ENCODE measurements around the gene FREM3. TPM values are rescaled to one million over a fixed set of nuclear protein-coding genes. Genes with fewer than 3 reads are reported as not detected.

Gene FREM3
- total and polyA plus RNA-seq, 2 donors (not counting 1 experiment from before 2014, with no cell fraction given), result not detected

GRCh38 chr4:143641361-143641760 is 59.1 kb downstream of the FREM3 start:
- Histone ChIP-seq H3K4me2 (ENCODE audit: extremely low read depth, insufficient read depth, low read length) (no peak overlapping the region), H3K27ac (ENCODE audit: insufficient read depth, low read length) (no peak overlapping the region), H3K4me1 (ENCODE audit: control insufficient read depth, extremely low read depth, insufficient read depth, low read length) (no peaks in the 10 kb centered on the region), H2AFZ (ENCODE audit: low read length) (no peak overlapping the region), H3K9me3 (ENCODE audit: control insufficient read depth, insufficient read depth, low read depth, low read length) (no peaks in the 10 kb centered on the region), H4K20me1 (ENCODE audit: control insufficient read depth, extremely low read depth, insufficient read depth, low read length) (no peaks in the 10 kb centered on the region), H3K27me3 (ENCODE audit: control insufficient read depth, insufficient read depth, low read length) (no peaks in the 10 kb centered on the region), H3K36me3 (ENCODE audit: control insufficient read depth, insufficient read depth, low read length) (no peaks in the 10 kb centered on the region), H3K4me3 (replicated peaks in 1 of 4; ENCODE audit: control extremely low read depth in 1 of 4, insufficient read depth in 1 of 4, low read depth in 3 of 4, low read length in 4 of 4) (no peak overlapping the region), H3K9ac (ENCODE audit: insufficient read depth, low read length) (no peak overlapping the region), H3K79me2 (ENCODE audit: control insufficient read depth, insufficient read depth, low read length) (no peaks in the 10 kb centered on the region)
- DNase-seq (ENCODE audit: low read depth in 2 of 2), result peak; percentile 25 to 29
- TF ChIP-seq CTCF (conservative IDR thresholded peaks at IDR 0.05 in 1 of 2, IDR thresholded peaks at IDR 0.05 in 1 of 2; ENCODE audit: low read depth in 1 of 2, low read length in 2 of 2), result no peak
- TF ChIP-seq EZH2 (IDR thresholded peaks at IDR 0.05; ENCODE audit: low read length, missing control alignments), result no peak

- TF ChIP-seq EZH2 (IDR thresholded peaks at IDR 0.05; ENCODE audit: low read length, missing control alignments), result no peak
- no peak for TF ChIP-seq CTCF (conservative IDR thresholded peaks at IDR 0.05 in 1 of 2, IDR thresholded peaks at IDR 0.05 in 1 of 2; ENCODE audit: low read depth in 1 of 2, low read length in 2 of 2)
- Histone ChIP-seq H4K20me1 (ENCODE audit: control insufficient read depth, extremely low read depth, insufficient read depth, low read length) (no peaks in the 10 kb centered on the region), H3K27me3 (ENCODE audit: control insufficient read depth, insufficient read depth, low read length) (no peaks in the 10 kb centered on the region), H3K4me2 (ENCODE audit: extremely low read depth, insufficient read depth, low read length) (no peak overlapping the region), H3K9ac (ENCODE audit: insufficient read depth, low read length) (no peak overlapping the region), H3K79me2 (ENCODE audit: control insufficient read depth, insufficient read depth, low read length) (no peaks in the 10 kb centered on the region), H3K36me3 (ENCODE audit: control insufficient read depth, insufficient read depth, low read length) (no peaks in the 10 kb centered on the region), H3K4me1 (ENCODE audit: control insufficient read depth, extremely low read depth, insufficient read depth, low read length) (no peaks in the 10 kb centered on the region), H3K4me3 (replicated peaks in 1 of 4; ENCODE audit: control extremely low read depth in 1 of 4, insufficient read depth in 1 of 4, low read depth in 3 of 4, low read length in 4 of 4) (no peak overlapping the region), H3K27ac (ENCODE audit: insufficient read depth, low read length) (no peak overlapping the region), H2AFZ (ENCODE audit: low read length) (no peak overlapping the region), H3K9me3 (ENCODE audit: control insufficient read depth, insufficient read depth, low read depth, low read length) (no peaks in the 10 kb centered on the region)
- no peak for DNase-seq (ENCODE audit: low read depth in 2 of 2)
These were observed 65.7 kb downstream of the FREM3 start for GRCh38 chr4:143634763-143635162.

- no peaks in the 10 kb centered on the region for H3K36me3 ChIP-seq (ENCODE audit: control insufficient read depth, insufficient read depth, low read length)
- no peak overlapping the region for H3K4me2 ChIP-seq (ENCODE audit: extremely low read depth, insufficient read depth, low read length)
- H3K4me1 ChIP-seq (ENCODE audit: control insufficient read depth, extremely low read depth, insufficient read depth, low read length), result no peaks in the 10 kb centered on the region
- no peak overlapping the region for H2AFZ ChIP-seq (ENCODE audit: low read length)
- H3K27ac ChIP-seq (ENCODE audit: insufficient read depth, low read length), result no peak overlapping the region
- H3K9ac ChIP-seq (ENCODE audit: insufficient read depth, low read length), result no peak overlapping the region
- no peak overlapping the region for H3K4me3 ChIP-seq (replicated peaks in 1 of 4; ENCODE audit: control extremely low read depth in 1 of 4, insufficient read depth in 1 of 4, low read depth in 3 of 4, low read length in 4 of 4)
- H3K79me2 ChIP-seq (ENCODE audit: control insufficient read depth, insufficient read depth, low read length), result no peaks in the 10 kb centered on the region
- H3K27me3 ChIP-seq (ENCODE audit: control insufficient read depth, insufficient read depth, low read length), result no peaks in the 10 kb centered on the region
- TF ChIP-seq CTCF (conservative IDR thresholded peaks at IDR 0.05 in 1 of 2, IDR thresholded peaks at IDR 0.05 in 1 of 2; ENCODE audit: low read depth in 1 of 2, low read length in 2 of 2) (no peak), EZH2 (IDR thresholded peaks at IDR 0.05; ENCODE audit: low read length, missing control alignments) (no peak)
- H4K20me1 ChIP-seq (ENCODE audit: control insufficient read depth, extremely low read depth, insufficient read depth, low read length), result no peaks in the 10 kb centered on the region
- no peak for DNase-seq (ENCODE audit: low read depth in 2 of 2)
- H3K9me3 ChIP-seq (ENCODE audit: control insufficient read depth, insufficient read depth, low read depth, low read length), result no peaks in the 10 kb centered on the region
These were observed 66.6 kb downstream of the FREM3 start for GRCh38 chr4:143633833-143634232.
